SK-N-DZ (cell line): ENCODE data around the gene FLAD1.

ENCODE experiments used
- DNase-seq: peaks from one replicate; pipeline ENCODE4 v3.0.0-alpha.2; 2015; ENCODE audit warnings: low spot score

Gene FLAD1

GRCh38 chr1:155014709-155015508, 31.8 kb downstream of the FLAD1 start:
- DNase-seq, result no peak

GRCh38 chr1:155015527-155016230, 32.5 kb downstream of the FLAD1 start:
- DNase-seq, result no peak

- no peak for DNase-seq
These were observed 33.2 kb downstream of the FLAD1 start for GRCh38 chr1:155016231-155016831.

GRCh38 chr1:155017041-155017945, 34.1 kb downstream of the FLAD1 start:
- DNase-seq, result peak; percentile 94

GRCh38 chr1:155017946-155018316, 34.8 kb downstream of the FLAD1 start:
- DNase-seq, result no peak

- DNase-seq, result no peak
These were observed 35.6 kb downstream of the FLAD1 start for GRCh38 chr1:155018617-155019348.

GRCh38 chr1:155019377-155020245, 36.5 kb downstream of the FLAD1 start:
- no peak for DNase-seq

GRCh38 chr1:155022136-155022926, 39.2 kb downstream of the FLAD1 start:
- no peak for DNase-seq

- DNase-seq, result no peak
These were observed 39.7 kb downstream of the FLAD1 start for GRCh38 chr1:155022927-155023236.

GRCh38 chr1:155023627-155024026, 40.5 kb downstream of the FLAD1 start:
- no peak for DNase-seq

GRCh38 chr1:155024315-155024714, 41.2 kb downstream of the FLAD1 start:
- DNase-seq, result no peak

- DNase-seq, result no peak
These were observed 43.0 kb downstream of the FLAD1 start for GRCh38 chr1:155026154-155026553.

GRCh38 chr1:155026588-155026987, 43.4 kb downstream of the FLAD1 start:
- DNase-seq, result no peak

- DNase-seq, result no peak
These were observed 46.5 kb downstream of the FLAD1 start for GRCh38 chr1:155029513-155030242.

GRCh38 chr1:155030243-155030795, 47.2 kb downstream of the FLAD1 start:
- DNase-seq, result no peak

- no peak for DNase-seq
These were observed 47.8 kb downstream of the FLAD1 start for GRCh38 chr1:155030899-155031298.

- DNase-seq, result no peak
These were observed 49.7 kb downstream of the FLAD1 start for GRCh38 chr1:155032886-155033285.

GRCh38 chr1:155033524-155033923, 50.4 kb downstream of the FLAD1 start, which contains the start of the genes DCST1 and DCST2:
DCST1 (plus strand) TSS chr1:155033824; CDS start chr1:155034037, 213 bp downstream.
DCST2 (minus strand) TSS chr1:155033781; CDS start chr1:155033701, 80 bp downstream.
- DNase-seq, result no peak
